Esophagus (tissue), 2 donors: Measurements from ENCODE around the gene SIGLEC5. TPM values are rescaled to one million over a fixed set of nuclear protein-coding genes. Genes with fewer than 3 reads are reported as not detected.

ENCODE experiments used
- H3K27ac ChIP-seq, 2 donors: one replicate each; pipeline ENCODE4 v1.5.1; 2013; ENCODE audit warnings: low read depth in 2 of 2, mild to moderate bottlenecking in 2 of 2, inconsistent platforms in 1 of 2, low read length in 1 of 2, moderate library complexity in 1 of 2
- H3K27me3 ChIP-seq, 2 donors: one replicate each; pipeline ENCODE4 v1.6.1; 2013; ENCODE audit warnings: low read length in 2 of 2, control low read depth in 1 of 2, mild to moderate bottlenecking in 1 of 2; ENCODE audit not compliant: insufficient read depth in 2 of 2, control insufficient read depth in 1 of 2
- H3K36me3 ChIP-seq, 2 donors: one replicate each; pipeline ENCODE4 v1.6.1; 2013; ENCODE audit warnings: low read length in 1 of 2; ENCODE audit not compliant: control insufficient read depth in 2 of 2, insufficient read depth in 2 of 2
- H3K4me1 ChIP-seq, 2 donors: one replicate each; pipeline ENCODE4 v1.6.1; 2013; ENCODE audit warnings: low read length in 1 of 2; ENCODE audit not compliant: control insufficient read depth in 2 of 2, insufficient read depth in 2 of 2
- H3K4me3 ChIP-seq, 2 donors: one replicate each; pipeline ENCODE4 v1.5.1; 2013; ENCODE audit warnings: low read length in 2 of 2, mild to moderate bottlenecking in 2 of 2, low read depth in 1 of 2, moderate library complexity in 1 of 2
- H3K9me3 ChIP-seq, 2 donors: one replicate each; pipeline ENCODE4 v1.6.1; 2013; ENCODE audit warnings: mild to moderate bottlenecking in 2 of 2, low read depth in 1 of 2, low read length in 1 of 2, moderate library complexity in 1 of 2; ENCODE audit not compliant: control insufficient read depth in 2 of 2, insufficient read depth in 1 of 2
- WGBS, 2 donors: extraction: QIAGEN DNeasy Blood & Tissue Kit; methylation state at CpG; one replicate each; pipeline ENCODE4 v1.1.7; 2013; 5-methylcytosine and 5-hydroxymethylcytosine counted together
- polyA plus RNA-seq, 2 donors: library from polyadenylated mRNA; stranded (reverse); fragments of 200-250 nt; gene quantifications; one replicate each; pipeline ENCODE4 v1.2.3, GENCODE V29; 2013
- donor health status: healthy with polysubstance abuse.
- donor health status: Bipolar disorder and iron deficiency.

SIGLEC5 gene
- polyA plus RNA-seq, 2 donors, result not detected

DNA sequence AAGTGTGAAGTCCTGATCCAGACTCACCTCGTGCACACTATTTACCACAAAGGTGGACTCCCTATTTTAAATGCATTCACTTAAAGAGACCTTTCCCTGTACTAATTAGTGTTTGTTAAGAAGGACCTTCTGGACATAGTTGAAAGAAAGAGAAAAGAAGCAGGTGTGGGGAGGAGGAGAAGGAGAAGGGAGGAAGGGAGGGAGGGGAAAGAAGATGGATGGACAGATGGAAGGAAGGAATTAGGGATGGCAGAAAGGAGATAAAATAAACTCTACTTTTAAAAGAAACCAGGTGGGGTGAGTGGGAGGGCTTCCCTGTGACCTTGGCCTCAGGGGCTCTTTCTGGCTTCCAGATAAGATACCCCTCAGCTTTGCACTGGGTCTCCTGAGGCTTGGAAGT, 37.7 kb downstream of the SIGLEC5 start:
- no peak overlapping the region for H3K27ac ChIP-seq
- H3K4me1 ChIP-seq, result peaks cover 0 to 14% of the 10 kb centered on the region in 2 donors
- WGBS, 2 donors, result 66 to 67% methylated on average over 1 of the region's 1 CpG
- H3K9me3 ChIP-seq, result no peaks in the 10 kb centered on the region
- H3K36me3 ChIP-seq, result peaks cover 0 to under 1% of the 10 kb centered on the region in 2 donors
- no peak overlapping the region for H3K4me3 ChIP-seq
- H3K27me3 ChIP-seq, result no peaks in the 10 kb centered on the region

DNA sequence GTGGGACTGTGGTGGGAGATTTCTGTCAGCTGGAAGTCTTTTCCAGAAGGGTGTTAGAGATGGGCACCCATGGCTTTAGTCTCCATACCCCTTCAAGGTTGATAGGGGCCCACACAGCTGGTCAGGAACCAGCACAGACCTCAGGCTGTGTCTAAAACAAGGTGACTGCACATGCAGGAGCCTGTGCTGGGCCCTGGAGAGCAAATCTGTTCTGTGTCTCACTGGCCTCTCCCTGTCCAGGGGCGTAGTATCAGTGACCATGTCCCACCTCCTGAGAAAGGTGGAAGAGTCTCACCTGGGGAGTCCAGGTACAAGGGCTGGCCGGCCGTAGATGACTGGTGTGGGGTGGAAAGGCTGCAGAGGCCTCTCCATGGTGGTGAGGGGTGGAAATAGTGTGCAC, 39.8 kb downstream of the SIGLEC5 start:
- WGBS, 2 donors, result 90 to 94% methylated on average over 3 of the region's 3 CpGs
- Histone ChIP-seq H3K4me1 (peaks cover 0 to 14% of the 10 kb centered on the region in 2 donors), H3K9me3 (peaks cover 0 to 9% of the 10 kb centered on the region in 2 donors), H3K27ac (no peak overlapping the region), H3K36me3 (peaks cover 8 to 9% of the 10 kb centered on the region in 2 donors), H3K4me3 (no peak overlapping the region), H3K27me3 (no peaks in the 10 kb centered on the region)

DNA sequence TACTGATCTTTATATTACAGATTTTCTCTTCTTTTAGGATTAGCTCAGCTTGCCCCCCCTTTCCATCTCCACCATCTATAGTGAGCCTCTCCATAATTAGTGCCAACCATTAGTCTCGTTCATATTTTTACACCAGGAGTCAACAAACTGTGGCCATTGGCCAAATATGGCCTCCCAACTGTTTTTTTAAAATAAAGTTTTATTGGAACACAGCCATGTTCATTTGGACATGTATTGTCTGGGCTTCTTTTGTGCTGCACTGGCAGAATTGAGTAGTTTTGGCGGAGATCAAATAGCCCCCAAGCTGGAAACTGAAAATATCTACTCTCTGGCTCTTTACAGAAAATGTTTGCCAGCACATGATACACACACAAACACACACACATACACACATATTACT, 40.7 kb downstream of the SIGLEC5 start:
- Histone ChIP-seq H3K4me3 (no peak overlapping the region), H3K36me3 (peaks cover 8 to 9% of the 10 kb centered on the region in 2 donors), H3K4me1 (peaks cover 0 to 10% of the 10 kb centered on the region in 2 donors), H3K27me3 (no peaks in the 10 kb centered on the region), H3K9me3 (peaks cover 0 to 9% of the 10 kb centered on the region in 2 donors), H3K27ac (no peak overlapping the region)
- 88 to 100% methylated on average over 2 of the region's 2 CpGs for WGBS, 2 donors

DNA sequence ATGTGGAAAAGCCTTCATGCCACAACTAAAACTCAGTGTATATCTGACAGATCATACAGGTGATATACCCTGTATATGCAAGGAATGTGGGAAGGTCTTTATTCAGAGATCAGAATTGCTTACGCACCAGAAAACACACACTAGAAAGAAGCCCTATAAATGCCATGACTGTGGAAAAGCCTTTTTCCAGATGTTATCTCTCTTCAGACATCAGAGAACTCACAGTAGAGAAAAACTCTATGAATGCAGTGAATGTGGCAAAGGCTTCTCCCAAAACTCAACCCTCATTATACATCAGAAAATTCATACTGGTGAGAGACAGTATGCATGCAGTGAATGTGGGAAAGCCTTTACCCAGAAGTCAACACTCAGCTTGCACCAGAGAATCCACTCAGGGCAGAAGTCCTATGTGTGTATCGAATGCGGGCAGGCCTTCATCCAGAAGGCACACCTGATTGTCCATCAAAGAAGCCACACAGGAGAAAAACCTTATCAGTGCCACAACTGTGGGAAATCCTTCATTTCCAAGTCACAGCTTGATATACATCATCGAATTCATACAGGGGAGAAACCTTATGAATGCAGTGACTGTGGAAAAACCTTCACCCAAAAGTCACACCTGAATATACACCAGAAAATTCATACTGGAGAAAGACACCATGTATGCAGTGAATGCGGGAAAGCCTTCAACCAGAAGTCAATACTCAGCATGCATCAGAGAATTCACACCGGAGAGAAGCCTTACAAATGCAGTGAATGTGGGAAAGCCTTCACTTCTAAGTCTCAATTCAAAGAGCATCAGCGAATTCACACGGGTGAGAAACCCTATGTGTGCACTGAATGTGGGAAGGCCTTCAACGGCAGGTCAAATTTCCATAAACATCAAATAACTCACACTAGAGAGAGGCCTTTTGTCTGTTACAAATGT, 42.7 kb downstream of the SIGLEC5 start:
- 97 to 98% methylated on average over 9 of the region's 9 CpGs for WGBS, 2 donors
- Histone ChIP-seq H3K27me3 (no peaks in the 10 kb centered on the region), H3K27ac (no peak overlapping the region), H3K4me3 (no peak overlapping the region), H3K9me3 (peaks cover 0 to 9% of the 10 kb centered on the region in 2 donors), H3K4me1 (no peaks in the 10 kb centered on the region), H3K36me3 (peaks cover 8 to 9% of the 10 kb centered on the region in 2 donors)

DNA sequence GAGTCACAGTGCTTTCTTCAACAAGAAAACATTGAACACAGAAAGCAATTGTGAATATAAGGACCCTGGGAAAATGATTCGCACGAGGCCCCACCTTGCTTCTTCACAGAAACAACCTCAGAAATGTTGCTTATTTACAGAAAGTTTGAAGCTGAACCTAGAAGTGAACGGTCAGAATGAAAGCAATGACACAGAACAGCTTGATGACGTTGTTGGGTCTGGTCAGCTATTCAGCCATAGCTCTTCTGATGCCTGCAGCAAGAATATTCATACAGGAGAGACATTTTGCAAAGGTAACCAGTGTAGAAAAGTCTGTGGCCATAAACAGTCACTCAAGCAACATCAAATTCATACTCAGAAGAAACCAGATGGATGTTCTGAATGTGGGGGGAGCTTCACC, 43.4 kb downstream of the SIGLEC5 start:
- Histone ChIP-seq H3K4me1 (no peaks in the 10 kb centered on the region), H3K4me3 (no peak overlapping the region), H3K9me3 (peaks cover 0 to 9% of the 10 kb centered on the region in 2 donors), H3K36me3 (peaks cover 9 to 10% of the 10 kb centered on the region in 2 donors), H3K27me3 (no peaks in the 10 kb centered on the region), H3K27ac (no peak overlapping the region)
- 91 to 96% methylated on average over 4 of the region's 4 CpGs for WGBS, 2 donors

DNA sequence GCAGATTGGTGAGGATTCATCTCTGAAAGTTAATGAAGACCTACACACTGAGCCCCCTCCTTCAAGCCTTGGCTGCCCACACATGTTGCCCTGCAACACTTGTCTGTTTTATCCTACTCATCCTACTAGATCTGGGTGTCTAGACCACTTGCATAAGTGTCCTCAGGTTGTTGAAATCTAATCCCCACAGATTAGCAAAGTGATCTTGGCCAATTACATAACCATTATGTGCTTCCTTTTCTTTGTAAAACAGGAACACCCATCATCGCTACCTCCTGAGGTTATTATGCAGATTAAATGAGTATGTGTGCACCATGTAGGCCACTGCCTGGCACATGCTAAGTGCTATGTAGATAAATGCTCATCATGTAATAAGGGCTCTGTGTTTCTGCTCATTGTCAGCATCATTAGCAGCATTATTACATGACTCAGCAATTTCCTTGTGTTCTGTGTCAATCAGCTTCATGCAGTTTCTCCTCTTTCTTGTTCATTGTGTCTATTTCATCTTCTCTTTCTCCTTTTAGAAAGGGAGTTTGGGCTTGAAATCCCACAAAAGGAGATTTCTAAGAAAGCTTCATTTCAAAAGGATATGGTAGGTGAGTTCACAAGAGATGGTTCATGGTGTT, 44.0 kb downstream of the SIGLEC5 start:
- H3K36me3 ChIP-seq, result peaks cover 11 to 16% of the 10 kb centered on the region in 2 donors
- peaks cover 0 to 9% of the 10 kb centered on the region in 2 donors for H3K9me3 ChIP-seq
- no peaks in the 10 kb centered on the region for H3K27me3 ChIP-seq
- no peak overlapping the region for H3K27ac ChIP-seq
- no peak overlapping the region for H3K4me3 ChIP-seq
- no peaks in the 10 kb centered on the region for H3K4me1 ChIP-seq
- WGBS, 2 donors, result 92 to 93% methylated on average over 1 of the region's 1 CpG

DNA sequence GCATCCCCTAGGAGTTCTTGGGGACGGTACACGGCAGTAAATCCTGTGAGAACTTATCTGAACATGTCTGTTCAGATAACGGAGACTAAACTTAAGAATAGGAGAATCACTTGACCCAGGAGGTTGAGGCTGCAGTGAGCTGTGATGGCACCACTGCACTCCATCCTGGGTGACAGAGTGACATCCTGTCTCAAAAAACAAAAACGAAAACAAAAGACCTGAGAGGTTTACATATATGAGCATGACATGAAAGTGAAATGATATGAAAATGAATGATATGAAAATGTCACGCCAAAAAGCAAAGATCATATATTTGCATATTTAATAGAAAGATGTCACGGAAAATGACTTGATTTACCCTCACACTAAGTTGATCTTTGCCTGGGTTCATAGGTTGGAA, 53.4 kb downstream of the SIGLEC5 start:
- 88 to 90% methylated on average over 6 of the region's 6 CpGs for WGBS, 2 donors
- Histone ChIP-seq H3K4me1 (peaks cover 4% of the 10 kb centered on the region in 2 donors), H3K4me3 (no peak overlapping the region), H3K27ac (no peak overlapping the region), H3K36me3 (peaks cover 6 to 10% of the 10 kb centered on the region in 2 donors), H3K27me3 (no peaks in the 10 kb centered on the region), H3K9me3 (no peaks in the 10 kb centered on the region)

DNA sequence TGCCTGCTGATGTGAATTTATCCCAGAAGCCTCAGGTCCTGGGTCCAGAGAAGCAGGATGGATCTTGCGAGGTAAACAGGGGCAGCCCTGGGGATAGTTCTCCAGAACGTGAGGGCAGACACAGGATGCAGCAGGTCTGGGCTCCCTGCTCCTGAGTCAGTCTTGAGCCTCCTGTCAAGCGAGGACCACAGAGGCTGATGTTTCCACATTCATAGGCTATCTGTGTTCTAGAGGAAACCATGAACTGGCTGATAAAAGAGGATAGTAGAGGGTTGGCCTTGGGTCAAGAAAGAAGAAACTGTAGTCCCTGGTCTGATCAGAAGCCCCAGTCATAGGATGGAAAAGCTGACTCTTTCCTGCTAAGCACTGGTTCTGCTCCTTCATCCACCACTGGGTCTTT, 56.9 kb downstream of the SIGLEC5 start:
- H3K36me3 ChIP-seq, result peaks cover 0 to 3% of the 10 kb centered on the region in 2 donors
- peaks cover 4 to 7% of the 10 kb centered on the region in 2 donors for H3K4me1 ChIP-seq
- H3K4me3 ChIP-seq, result no peak overlapping the region
- 96 to 100% methylated on average over 3 of the region's 3 CpGs for WGBS, 2 donors
- H3K27me3 ChIP-seq, result no peaks in the 10 kb centered on the region
- H3K27ac ChIP-seq, result no peak overlapping the region
- no peaks in the 10 kb centered on the region for H3K9me3 ChIP-seq

DNA sequence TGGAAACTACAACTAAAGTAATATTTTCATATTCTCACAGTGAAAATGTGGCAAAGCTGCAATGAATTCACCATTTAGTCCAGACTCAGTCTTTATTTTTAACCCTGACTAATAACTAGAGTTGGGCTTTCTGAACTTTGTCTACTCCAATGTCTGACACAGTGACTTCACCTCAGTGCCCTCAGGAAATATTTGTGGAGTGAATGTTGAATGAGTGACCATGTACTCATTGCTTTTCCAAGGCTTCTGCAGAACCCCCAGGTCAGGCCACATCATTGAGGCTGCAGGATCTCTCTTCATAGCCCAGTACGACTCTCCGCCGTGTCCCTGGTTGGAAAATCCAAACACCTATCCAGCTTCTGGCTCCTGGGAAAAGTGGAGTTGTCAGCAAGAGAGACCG, 57.3 kb downstream of the SIGLEC5 start:
- Histone ChIP-seq H3K9me3 (no peaks in the 10 kb centered on the region), H3K4me1 (peaks cover 4 to 7% of the 10 kb centered on the region in 2 donors), H3K36me3 (peaks cover 0 to 3% of the 10 kb centered on the region in 2 donors), H3K4me3 (no peak overlapping the region), H3K27ac (no peak overlapping the region), H3K27me3 (no peaks in the 10 kb centered on the region)
- WGBS, 2 donors, result 93 to 98% methylated on average over 4 of the region's 4 CpGs
